Neural cell (in vitro differentiated cells): ENCODE measurements around the gene STRBP. TPM values are rescaled to one million over a fixed set of nuclear protein-coding genes. Genes with fewer than 3 reads are reported as not detected.

Source experiments
- H2AFZ ChIP-seq: fragments of 200-600, 300-800 bp; sonication (generic), shearing (Covaris generic); 2 replicates; pipeline ENCODE4 v1.6.0; 2014; ENCODE audit warnings: low read depth, mild to moderate bottlenecking, antibody characterized with exemption, low read length, moderate library complexity
- H3F3A ChIP-seq: fragments of 200-600 bp; shearing (Covaris generic); 2 replicates; pipeline ENCODE4 v1.6.1; 2016; ENCODE audit warnings: mild to moderate bottlenecking, moderate library complexity, mixed read lengths, antibody characterized with exemption, low read length; ENCODE audit not compliant: insufficient read depth, poor library complexity, severe bottlenecking
- H3K27ac ChIP-seq: fragments of 200-600, 300-800 bp; sonication (generic), shearing (Covaris generic); 2 replicates; pipeline ENCODE4 v1.5.1; 2014; ENCODE audit warnings: mild to moderate bottlenecking, low read length, moderate library complexity
- H3K27me3 ChIP-seq: fragments of 300-800, 200-600 bp; sonication (generic), shearing (Covaris generic); 2 replicates; pipeline ENCODE4 v1.6.0; 2014; ENCODE audit warnings: mild to moderate bottlenecking, low read depth, low read length, moderate library complexity; ENCODE audit not compliant: insufficient read depth
- H3K36me3 ChIP-seq: fragments of 300-800, 200-600 bp; sonication (generic), shearing (Covaris generic); 2 replicates; pipeline ENCODE4 v1.5.1; 2014; ENCODE audit warnings: mild to moderate bottlenecking, antibody characterized with exemption, low read length, moderate library complexity; ENCODE audit not compliant: insufficient read depth
- H3K4me2 ChIP-seq: fragments of 300-800, 200-600 bp; sonication (generic), shearing (Covaris generic); 2 replicates; pipeline ENCODE4 v1.6.0; 2014; ENCODE audit warnings: mild to moderate bottlenecking, low read length
- H3K4me3 ChIP-seq: fragments of 300-800, 200-600 bp; sonication (generic), shearing (Covaris generic); 2 replicates; pipeline ENCODE4 v1.5.1; 2014; ENCODE audit warnings: mild to moderate bottlenecking, low read length, moderate library complexity
- H3K79me2 ChIP-seq: fragments of 200-600 bp; shearing (Covaris generic); replicated peaks from 2 replicates; pipeline ENCODE4 v1.6.0; 2014; ENCODE audit warnings: mild to moderate bottlenecking, low read length, moderate library complexity; ENCODE audit not compliant: insufficient read depth
- H3K9ac ChIP-seq: fragments of 300-800, 200-600 bp; sonication (generic), shearing (Covaris generic); 2 replicates; pipeline ENCODE4 v1.6.1; 2016; ENCODE audit warnings: mild to moderate bottlenecking, low read length, mixed read lengths
- H3K9me2 ChIP-seq: fragments of 200-600 bp; shearing (Covaris generic); 2 replicates; pipeline ENCODE4 v1.6.1; 2016; ENCODE audit warnings: mild to moderate bottlenecking, low read length, mixed read lengths; ENCODE audit not compliant: insufficient read depth
- H3K9me3 ChIP-seq: fragments of 200-600, 300-800 bp; sonication (generic), shearing (Covaris generic); 2 replicates; pipeline ENCODE4 v1.6.1; 2016; ENCODE audit warnings: mild to moderate bottlenecking, mixed run types, low read length, moderate library complexity, mixed read lengths
- H4K20me1 ChIP-seq: fragments of 200-600 bp; shearing (Covaris generic); 2 replicates; pipeline ENCODE4 v1.6.1; 2016; ENCODE audit warnings: mild to moderate bottlenecking, mixed run types; ENCODE audit not compliant: insufficient read depth
- CTCF ChIP-seq: fragments of 450-650 bp; IDR thresholded peaks from 2 replicates; pipeline ENCODE4 v1.5.1; 2014; ENCODE audit warnings: antibody characterized with exemption, mild to moderate bottlenecking, moderate library complexity; ENCODE audit not compliant: poor library complexity, severe bottlenecking
- EP300 ChIP-seq: fragments of 450-650 bp; conservative IDR thresholded peaks from 2 replicates; pipeline ENCODE4 v1.6.1; 2014; ENCODE audit warnings: antibody characterized with exemption, mild to moderate bottlenecking, moderate library complexity; ENCODE audit not compliant: poor library complexity, severe bottlenecking
- MXI1 ChIP-seq: fragments of 450-650 bp; conservative IDR thresholded peaks from 2 replicates; pipeline ENCODE4 v1.6.1; 2014; ENCODE audit warnings: antibody characterized with exemption, mild to moderate bottlenecking; ENCODE audit not compliant: poor library complexity, severe bottlenecking
- POLR2AphosphoS5 ChIP-seq: IDR thresholded peaks from 2 replicates; pipeline ENCODE4 v1.6.1; 2012
- RAD21 ChIP-seq: fragments of 450-650 bp; conservative IDR thresholded peaks from 2 replicates; pipeline ENCODE4 v1.6.1; 2014; ENCODE audit warnings: antibody characterized with exemption, mild to moderate bottlenecking, moderate library complexity
- REST ChIP-seq: IDR thresholded peaks from 2 replicates; pipeline ENCODE4 v1.6.1; 2012; ENCODE audit warnings: borderline replicate concordance
- SMC3 ChIP-seq: fragments of 450-650 bp; conservative IDR thresholded peaks from 2 replicates; pipeline ENCODE4 v1.6.1; 2014; ENCODE audit warnings: antibody characterized with exemption, mild to moderate bottlenecking, moderate library complexity; ENCODE audit not compliant: poor library complexity
- TAF1 ChIP-seq: IDR thresholded peaks from 2 replicates; pipeline ENCODE4 v1.6.1; 2012; ENCODE audit warnings: low read depth
- polyA plus RNA-seq: library from polyadenylated mRNA; depleted of rRNA; stranded (reverse); fragments of >200 nt; gene quantifications from 2 replicates; pipeline ENCODE4 v1.2.3, GENCODE V29; 2014

STRBP gene
- polyA plus RNA-seq, 1 donor from 2014 or later, result 64.6 TPM

- Histone ChIP-seq H3K79me2 (no peaks in the 10 kb centered on the region), H3K27me3 (no peaks in the 10 kb centered on the region), H3K9me3 (no peaks in the 10 kb centered on the region), H3K4me2 (no peak overlapping the region), H3K9me2 (no peaks in the 10 kb centered on the region), H3F3A (peaks cover 3% of the 10 kb centered on the region), H3K4me3 (no peak overlapping the region), H3K36me3 (peaks cover 3% of the 10 kb centered on the region), H2AFZ (no peak overlapping the region), H3K27ac (no peak overlapping the region), H3K9ac (no peak overlapping the region), H4K20me1 (no peaks in the 10 kb centered on the region)
- TF ChIP-seq SMC3 (no peak), EP300 (no peak), MXI1 (no peak), POLR2AphosphoS5 (no peak), TAF1 (no peak), REST (no peak), RAD21 (no peak)
These were observed 194.9 kb downstream of the STRBP start for GRCh38 chr9:123073441-123073840.

GRCh38 chr9:123072407-123072995, 195.9 kb downstream of the STRBP start:
- peaks cover 3% of the 10 kb centered on the region for H3F3A ChIP-seq
- H3K4me3 ChIP-seq, result no peak overlapping the region
- H3K9me3 ChIP-seq, result no peaks in the 10 kb centered on the region
- H4K20me1 ChIP-seq, result no peaks in the 10 kb centered on the region
- no peak overlapping the region for H2AFZ ChIP-seq
- H3K9me2 ChIP-seq, result no peaks in the 10 kb centered on the region
- H3K36me3 ChIP-seq, result peaks cover 3% of the 10 kb centered on the region
- H3K27ac ChIP-seq, result no peak overlapping the region
- no peaks in the 10 kb centered on the region for H3K27me3 ChIP-seq
- TF ChIP-seq CTCF (no peak), REST (no peak), POLR2AphosphoS5 (no peak), RAD21 (no peak), MXI1 (no peak), SMC3 (no peak), EP300 (no peak)
- H3K79me2 ChIP-seq, result no peaks in the 10 kb centered on the region
- H3K9ac ChIP-seq, result no peak overlapping the region
- no peak overlapping the region for H3K4me2 ChIP-seq

Other genes with a start within 250 kb of the STRBP start
- 2.2 and 7.2 TPM in 2 replicates for gene GPR21, start 234.9 kb downstream of the STRBP start, polyA plus RNA-seq
- 0.32 and 0.70 TPM in 2 replicates for gene CRB2, start 87.6 kb upstream of the STRBP start, polyA plus RNA-seq